Fibroblast of the aortic adventitia (primary cell): ENCODE measurements around the gene SERPINA6. TPM values are rescaled to one million over a fixed set of nuclear protein-coding genes. Genes with fewer than 3 reads are reported as not detected.
"Not testable (repeated sequence)": the region's sequence is repeated elsewhere in the genome, so short reads cannot be mapped to it uniquely, and the experiment has no call there.

Experiments used
- DNase-seq: peaks from one replicate; pipeline ENCODE4 v3.0.0-alpha.2; 2010; ENCODE audit warnings: low read depth
- H3K4me3 ChIP-seq: 2 replicates; pipeline ENCODE4 v1.5.1; 2011; ENCODE audit warnings: low read depth, mild to moderate bottlenecking, control low read depth, low read length, moderate library complexity
- total RNA-seq: library from RNA; depleted of rRNA; stranded (reverse); fragments of >200 nt; gene quantifications from 2 replicates; pipeline ENCODE4 v1.2.3, GENCODE V29; 2012; ENCODE audit warnings: low replicate concordance
- TF ChIP-seq, protein P1 (sequence below): IDR thresholded peaks from 2 replicates; pipeline ENCODE4 v1.5.1; 2011; ENCODE audit warnings: mild to moderate bottlenecking, low read length, control low read depth, inconsistent platforms; ENCODE audit not compliant: insufficient read depth

SERPINA6 gene
- total RNA-seq, 1 donor: not detected

DNA sequence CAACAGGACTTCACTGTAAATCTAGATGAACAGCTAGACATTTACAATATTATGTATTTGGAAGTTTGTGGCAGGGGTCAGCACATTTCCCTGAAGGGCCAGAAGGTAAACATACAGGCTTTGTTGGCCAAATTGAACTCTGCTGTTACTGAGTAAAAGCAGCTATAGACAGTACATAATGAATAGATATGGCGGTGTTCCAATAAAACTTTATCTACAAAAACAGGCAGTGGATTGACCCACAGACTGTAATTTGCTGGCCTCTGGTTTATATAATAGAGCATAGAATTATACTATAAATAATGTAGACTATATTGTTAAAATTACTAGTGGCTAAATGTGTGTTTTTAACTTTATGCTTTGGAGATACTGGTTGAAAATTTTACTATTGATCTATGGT is 55.8 kb downstream of the SERPINA6 start:
- H3K4me3 ChIP-seq: no peak overlapping the region
- TF ChIP-seq, protein P1, sequence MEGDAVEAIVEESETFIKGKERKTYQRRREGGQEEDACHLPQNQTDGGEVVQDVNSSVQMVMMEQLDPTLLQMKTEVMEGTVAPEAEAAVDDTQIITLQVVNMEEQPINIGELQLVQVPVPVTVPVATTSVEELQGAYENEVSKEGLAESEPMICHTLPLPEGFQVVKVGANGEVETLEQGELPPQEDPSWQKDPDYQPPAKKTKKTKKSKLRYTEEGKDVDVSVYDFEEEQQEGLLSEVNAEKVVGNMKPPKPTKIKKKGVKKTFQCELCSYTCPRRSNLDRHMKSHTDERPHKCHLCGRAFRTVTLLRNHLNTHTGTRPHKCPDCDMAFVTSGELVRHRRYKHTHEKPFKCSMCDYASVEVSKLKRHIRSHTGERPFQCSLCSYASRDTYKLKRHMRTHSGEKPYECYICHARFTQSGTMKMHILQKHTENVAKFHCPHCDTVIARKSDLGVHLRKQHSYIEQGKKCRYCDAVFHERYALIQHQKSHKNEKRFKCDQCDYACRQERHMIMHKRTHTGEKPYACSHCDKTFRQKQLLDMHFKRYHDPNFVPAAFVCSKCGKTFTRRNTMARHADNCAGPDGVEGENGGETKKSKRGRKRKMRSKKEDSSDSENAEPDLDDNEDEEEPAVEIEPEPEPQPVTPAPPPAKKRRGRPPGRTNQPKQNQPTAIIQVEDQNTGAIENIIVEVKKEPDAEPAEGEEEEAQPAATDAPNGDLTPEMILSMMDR: no peak
- DNase-seq: no peak

DNA sequence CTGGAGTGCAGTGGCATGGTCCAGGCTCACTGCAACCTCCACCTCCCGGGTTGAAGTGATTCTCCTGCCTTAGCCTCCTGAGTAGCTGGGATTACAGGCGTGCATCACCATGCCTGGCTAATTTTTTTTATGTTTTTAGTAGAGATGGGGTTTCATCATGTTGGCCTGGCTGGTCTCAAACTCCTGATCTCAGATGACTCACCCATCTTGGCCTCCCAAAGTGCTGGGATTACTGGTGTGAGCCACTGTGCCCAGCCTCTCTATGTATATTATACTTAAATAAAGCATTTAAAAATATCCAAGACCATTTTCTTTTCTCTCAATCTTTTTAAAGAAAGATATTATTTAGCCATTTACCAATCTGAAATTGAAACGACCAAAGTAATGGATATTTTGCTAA is 58.9 kb downstream of the SERPINA6 start:
- not testable (repeated sequence) for H3K4me3 ChIP-seq
- DNase-seq: peak; percentile 8

Other genes with a start within 250 kb of the SERPINA6 start
- 130 and 446 TPM in 2 replicates for gene DDX24, start 242.1 kb downstream of the SERPINA6 start, total RNA-seq
- 8.9 and 12.2 TPM in 2 replicates for gene IFI27L1, start 242.0 kb downstream of the SERPINA6 start, total RNA-seq
- 20.2 and 78.2 TPM in 2 replicates for gene IFI27, start 212.6 kb downstream of the SERPINA6 start, total RNA-seq
- 107 and 247 TPM in 2 replicates for gene IFI27L2, start 193.7 kb downstream of the SERPINA6 start, total RNA-seq
- 0.98 and 7.0 TPM in 2 replicates for gene PPP4R4, start 149.0 kb downstream of the SERPINA6 start, total RNA-seq
- not detected in 2 replicates for gene SERPINA10, start 30.1 kb downstream of the SERPINA6 start, total RNA-seq
- not detected in 2 replicates for gene SERPINA2, start 43.4 kb upstream of the SERPINA6 start, total RNA-seq
- gene SERPINA1, start 65.3 kb upstream of the SERPINA6 start, total RNA-seq: not detected in 2 replicates
- gene SERPINA11, start 129.5 kb upstream of the SERPINA6 start, total RNA-seq: not detected in 2 replicates
- gene SERPINA9, start 152.9 kb upstream of the SERPINA6 start, total RNA-seq: not detected in 2 replicates
- not detected in 2 replicates for gene SERPINA12, start 186.1 kb upstream of the SERPINA6 start, total RNA-seq
- gene SERPINA4, start 238.1 kb upstream of the SERPINA6 start, total RNA-seq: not detected in 2 replicates